KOPT-K1 (cell line): ENCODE data around the gene FBLN1.

Experiments
- H3K27ac ChIP-seq: fragments of 200-600 bp; sonication (generic); 2 replicates; pipeline ENCODE4 v1.5.1; 2016; ENCODE audit warnings: antibody characterized with exemption, mild to moderate bottlenecking, low read depth, low read length; ENCODE audit not compliant: poor library complexity, severe bottlenecking
- H3K36me3 ChIP-seq: fragments of 200-600 bp; sonication (generic); 2 replicates; pipeline ENCODE4 v1.5.1; 2017; ENCODE audit warnings: antibody characterized with exemption, mild to moderate bottlenecking, low read length, moderate library complexity; ENCODE audit not compliant: insufficient read depth
- H3K9me3 ChIP-seq: fragments of 200-600 bp; sonication (generic); 2 replicates; pipeline ENCODE4 v1.5.1; 2017; ENCODE audit warnings: antibody characterized with exemption, low read length, mild to moderate bottlenecking; ENCODE audit not compliant: insufficient read depth, poor library complexity, severe bottlenecking

Gene FBLN1

DNA sequence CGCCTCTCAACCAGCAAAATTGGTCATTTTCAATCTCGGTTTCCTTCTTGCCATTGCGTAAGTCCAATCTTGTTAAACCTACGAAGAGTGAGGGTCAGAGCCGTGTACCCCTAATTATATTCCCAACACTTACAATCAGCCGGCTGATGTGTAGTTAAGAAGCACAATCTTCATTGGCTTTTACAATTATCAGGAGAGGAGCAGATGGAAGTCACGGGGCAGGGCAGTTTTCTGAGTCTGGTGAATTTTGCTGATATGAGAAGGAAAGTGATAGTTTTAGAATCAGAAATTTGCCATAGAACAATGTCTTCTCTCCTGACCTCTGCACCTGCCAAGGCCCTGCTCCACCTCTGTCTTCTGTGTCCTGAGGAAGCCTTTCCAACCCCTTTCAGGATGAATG, 134.0 kb downstream of the FBLN1 start:
- Histone ChIP-seq H3K27ac (no peak overlapping the region), H3K36me3 (no peaks in the 10 kb centered on the region), H3K9me3 (no peaks in the 10 kb centered on the region)

DNA sequence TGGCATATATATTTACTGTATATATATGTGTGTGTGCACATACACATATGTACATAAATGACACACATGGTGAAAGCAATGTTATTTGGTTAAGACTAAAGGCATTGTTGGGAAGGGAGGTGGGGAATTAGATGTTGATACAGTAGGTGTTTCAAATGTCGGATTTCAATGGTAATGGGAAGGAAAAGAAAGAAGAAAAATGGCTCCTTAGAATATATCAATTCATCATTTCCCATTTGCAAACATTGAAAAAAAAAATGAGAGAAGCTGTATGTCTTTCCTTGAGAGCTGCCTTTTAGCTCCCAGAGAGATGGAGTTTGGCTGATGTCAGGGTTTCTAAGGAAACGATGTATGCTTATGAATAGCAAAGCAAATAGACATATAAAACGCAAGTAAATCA, 135.5 kb downstream of the FBLN1 start:
- Histone ChIP-seq H3K36me3 (no peaks in the 10 kb centered on the region), H3K9me3 (no peaks in the 10 kb centered on the region), H3K27ac (no peak overlapping the region)

DNA sequence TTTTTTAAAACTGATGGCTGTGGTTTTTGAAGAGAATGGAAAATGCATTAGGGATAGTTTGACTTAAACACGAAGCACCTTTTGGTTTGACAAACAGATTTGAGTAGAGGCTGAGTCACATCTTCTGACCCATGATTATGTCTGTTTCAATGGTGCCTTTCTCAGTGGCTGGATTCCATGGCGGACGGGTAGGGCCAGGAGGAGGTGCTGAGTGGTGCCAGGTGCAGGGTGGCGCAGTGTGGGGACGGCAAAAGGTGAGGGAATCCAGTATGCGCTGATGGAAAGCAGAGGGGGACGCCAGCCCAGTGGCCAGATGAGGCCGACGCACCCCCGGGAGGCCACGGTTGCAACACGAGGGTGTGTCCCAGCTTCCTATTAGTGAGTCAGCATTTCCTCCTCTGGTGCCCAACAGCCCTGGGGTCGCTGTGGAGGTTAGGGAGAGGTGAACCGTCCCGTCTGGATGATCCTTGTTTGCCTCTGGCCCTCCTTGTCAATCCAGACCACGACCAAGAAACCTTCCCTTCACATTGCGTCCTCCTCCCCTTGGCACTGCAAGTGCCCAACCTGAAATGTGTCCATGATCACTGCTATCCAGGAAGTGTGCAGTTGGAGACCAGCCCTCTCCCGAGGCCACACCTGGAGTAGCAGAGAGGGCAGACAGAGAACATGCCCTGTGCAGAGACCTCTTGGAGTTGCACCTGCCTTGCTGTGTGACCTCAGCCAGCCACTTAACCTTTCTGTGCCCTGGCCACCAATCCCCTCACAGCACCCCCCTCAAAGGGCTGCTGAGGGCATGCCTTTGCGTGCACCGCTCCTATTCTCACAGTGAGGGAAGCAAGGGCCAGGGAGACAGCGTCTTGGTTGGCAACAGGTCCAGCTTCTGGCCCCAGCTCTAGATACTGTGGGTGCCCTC, 136.4 kb downstream of the FBLN1 start:
- Histone ChIP-seq H3K27ac (peak overlapping the region; percentile 59), H3K36me3 (no peaks in the 10 kb centered on the region), H3K9me3 (no peaks in the 10 kb centered on the region)

DNA sequence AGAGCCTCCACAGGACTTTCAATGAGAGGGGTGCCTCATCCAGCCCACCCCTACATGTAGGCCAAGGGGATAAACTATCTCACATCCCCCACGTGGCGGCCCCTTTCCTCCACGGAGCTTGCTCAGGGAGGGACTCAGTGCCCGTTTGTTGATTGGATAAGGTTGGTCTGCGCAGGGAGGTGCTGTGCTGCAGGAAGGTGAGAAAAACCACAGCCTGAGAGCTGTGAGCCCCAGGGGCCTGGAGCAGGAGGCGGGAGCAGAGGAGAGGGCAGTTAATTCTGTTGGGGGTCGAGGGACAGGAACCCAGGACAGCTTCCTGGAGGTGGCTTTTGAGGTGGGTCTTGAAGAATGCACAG, 137.0 kb downstream of the FBLN1 start:
- H3K36me3 ChIP-seq: no peaks in the 10 kb centered on the region
- no peaks in the 10 kb centered on the region for H3K9me3 ChIP-seq
- peak overlapping the region; percentile 59 for H3K27ac ChIP-seq

DNA sequence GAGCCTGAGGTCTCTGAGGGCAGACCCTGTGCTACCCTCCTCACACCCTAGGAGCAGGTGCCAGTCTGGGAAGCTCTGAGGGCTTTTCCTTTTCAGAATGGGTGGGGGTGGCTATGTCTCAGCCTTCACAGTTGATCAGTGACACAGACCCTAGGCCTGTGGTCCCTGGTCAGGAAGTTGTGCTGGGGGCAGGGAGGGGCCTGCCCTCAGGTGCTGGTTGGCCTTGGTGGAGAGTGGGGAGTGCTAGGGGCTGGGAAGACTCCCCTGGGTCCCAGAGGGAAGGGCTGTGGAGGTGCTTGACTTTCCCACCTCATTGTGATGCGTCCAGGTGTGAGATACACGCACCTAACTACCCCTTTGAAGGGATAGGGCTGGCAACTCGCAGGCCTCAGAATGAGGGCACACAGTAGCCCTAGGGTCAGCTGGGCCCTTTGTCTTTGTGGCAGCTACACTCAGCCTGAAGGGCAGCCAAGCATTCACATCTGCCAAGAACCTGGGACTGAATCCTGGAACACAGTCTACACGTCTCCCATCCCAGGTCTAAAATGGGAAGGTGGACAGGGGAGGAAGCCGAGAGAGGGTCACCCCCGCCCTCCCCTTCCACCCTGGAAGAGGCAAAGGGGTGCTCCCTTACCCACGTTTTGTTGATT, 137.7 kb downstream of the FBLN1 start:
- H3K27ac ChIP-seq: peak overlapping the region; percentile 59

DNA sequence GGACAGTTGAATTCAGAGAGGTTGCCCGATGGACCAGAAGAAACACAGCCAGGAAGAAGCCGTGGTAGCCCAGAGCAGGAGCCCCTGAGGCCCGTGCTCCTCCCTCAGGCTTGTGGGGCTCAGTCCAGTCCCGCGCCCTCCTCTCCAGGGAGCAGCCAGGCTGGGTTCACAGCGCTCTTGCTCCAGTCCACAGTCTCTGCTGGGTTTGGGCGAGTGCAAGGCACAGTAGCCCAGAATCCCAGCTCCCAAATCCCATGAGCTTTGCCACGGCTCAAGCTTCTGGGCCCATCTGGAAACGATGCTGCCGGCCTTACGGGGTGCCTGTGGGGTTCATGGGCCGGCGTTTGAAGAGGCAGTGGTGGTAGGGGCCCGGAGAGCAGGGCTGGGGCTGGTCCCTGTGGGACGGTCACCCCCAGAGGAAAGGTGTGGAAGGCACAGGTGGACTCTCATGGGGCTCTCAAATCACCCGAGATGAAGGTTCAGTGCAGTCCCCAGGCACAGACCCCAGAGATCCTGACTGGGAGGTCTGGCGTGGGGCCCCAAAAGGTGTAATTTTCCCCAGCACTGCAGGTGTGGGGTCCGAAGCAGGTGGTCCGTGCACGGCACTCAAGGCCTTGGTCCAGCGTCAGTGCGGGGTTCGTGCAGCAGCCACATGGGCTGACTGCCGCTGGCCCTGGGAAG, 138.4 kb downstream of the FBLN1 start:
- Histone ChIP-seq H3K36me3 (no peaks in the 10 kb centered on the region), H3K9me3 (no peaks in the 10 kb centered on the region), H3K27ac (peak overlapping the region; percentile 59)

More for the DNA sequence above, 137.7 kb downstream of the FBLN1 start:
- no peaks in the 10 kb centered on the region for H3K9me3 ChIP-seq
- H3K36me3 ChIP-seq: no peaks in the 10 kb centered on the region

DNA sequence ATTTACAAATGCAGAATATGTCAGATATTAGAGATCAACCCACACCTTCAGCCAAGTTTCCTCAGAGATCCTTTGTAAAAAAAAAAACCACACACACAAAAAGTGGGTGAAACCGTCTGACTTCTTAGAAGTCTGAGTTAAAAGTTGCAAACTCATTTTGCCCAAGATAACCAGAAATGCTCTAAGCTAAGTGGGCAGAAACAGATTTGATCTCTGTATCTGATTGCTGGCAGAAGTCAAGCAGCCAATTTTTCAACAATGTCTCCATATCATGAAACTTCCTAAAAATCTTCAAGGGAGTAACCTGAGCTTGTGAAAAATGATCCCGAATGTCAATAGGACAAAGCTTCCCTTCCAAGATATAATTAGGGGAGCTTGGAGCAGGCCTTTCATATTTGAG, 140.3 kb downstream of the FBLN1 start:
- no peaks in the 10 kb centered on the region for H3K9me3 ChIP-seq
- no peak overlapping the region for H3K27ac ChIP-seq
- no peaks in the 10 kb centered on the region for H3K36me3 ChIP-seq

DNA sequence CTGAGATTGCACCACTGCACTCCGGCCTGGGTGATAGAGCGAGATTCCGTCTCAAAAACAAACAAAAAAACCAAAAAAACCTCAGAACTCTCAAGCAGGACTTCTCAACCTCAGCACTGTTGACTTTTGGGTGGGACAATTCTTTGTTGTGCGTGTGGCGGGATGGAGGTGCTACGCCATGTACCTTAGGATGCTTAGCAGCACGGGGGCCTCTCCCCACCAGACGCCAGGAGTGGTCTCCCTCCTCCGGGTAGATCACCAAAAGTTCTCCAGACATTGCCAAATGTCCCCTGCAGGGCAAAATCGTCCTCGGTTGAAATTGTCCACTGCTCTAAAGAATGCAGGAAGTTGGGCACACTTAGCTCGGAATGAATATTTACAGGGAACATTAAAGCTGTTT, 142.0 kb downstream of the FBLN1 start:
- no peaks in the 10 kb centered on the region for H3K36me3 ChIP-seq
- H3K27ac ChIP-seq: no peak overlapping the region
- H3K9me3 ChIP-seq: no peaks in the 10 kb centered on the region

DNA sequence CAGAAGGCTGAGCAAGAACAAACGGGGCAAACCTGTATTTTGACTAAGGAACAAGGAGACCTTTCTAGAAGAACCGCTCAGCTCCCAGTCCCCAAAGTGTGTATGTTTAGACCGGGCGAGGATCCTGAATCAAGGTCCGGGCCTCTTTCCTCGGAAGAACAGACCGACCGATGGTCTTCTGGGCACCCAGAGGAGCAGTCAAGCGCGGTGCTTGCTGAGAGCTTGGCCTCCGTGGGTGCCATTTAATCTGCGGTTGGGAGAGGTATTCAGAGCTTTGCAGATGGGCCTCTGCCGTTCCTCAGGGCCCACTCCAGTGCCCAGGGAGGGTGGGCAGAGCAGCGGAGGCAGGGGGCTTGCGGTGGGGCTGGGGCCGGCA, 142.5 kb downstream of the FBLN1 start:
- Histone ChIP-seq H3K36me3 (no peaks in the 10 kb centered on the region), H3K27ac (no peak overlapping the region), H3K9me3 (no peaks in the 10 kb centered on the region)

DNA sequence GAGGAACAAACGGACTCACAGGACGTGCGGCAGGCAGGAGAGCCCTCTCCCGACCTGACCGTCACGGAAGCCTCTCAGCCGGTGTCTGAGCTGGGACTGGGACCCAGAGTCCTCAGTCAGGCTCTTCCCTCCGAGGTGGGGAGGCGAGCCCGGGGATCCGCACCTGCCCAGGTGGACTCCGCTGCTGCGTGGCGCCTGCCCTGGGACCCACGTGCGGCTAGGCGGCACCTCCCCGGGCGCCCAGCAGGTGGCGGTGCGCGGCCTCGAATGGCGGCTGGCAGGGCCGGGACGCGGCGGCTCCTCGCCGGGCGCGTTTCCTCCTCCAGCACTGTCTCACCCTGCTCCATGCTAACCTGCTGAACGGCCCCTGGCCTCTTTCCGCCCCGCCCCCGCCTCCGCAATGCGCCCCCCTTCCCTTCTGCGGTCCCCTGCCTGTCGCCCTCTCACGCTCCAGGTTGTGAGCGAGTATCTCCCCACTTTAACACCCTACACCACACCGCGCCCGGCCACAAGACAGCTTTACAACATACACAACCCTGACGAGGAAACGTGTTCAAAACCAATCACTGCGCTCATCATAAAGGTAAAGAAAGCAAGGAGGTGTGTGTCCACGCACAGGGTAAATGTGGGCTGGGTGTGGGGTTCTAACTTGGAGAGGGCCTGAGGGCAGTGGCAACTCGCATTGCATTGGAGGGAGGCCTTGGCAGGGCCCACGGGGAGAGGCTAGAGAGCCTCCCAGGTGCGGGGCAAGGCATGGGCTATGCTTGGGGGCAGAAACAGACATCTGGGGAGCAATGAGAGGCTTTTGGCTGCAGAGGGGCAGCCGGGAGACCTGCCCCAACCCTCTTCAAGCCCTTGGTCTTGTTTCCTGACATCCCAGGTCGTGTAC, 143.1 kb downstream of the FBLN1 start:
- Histone ChIP-seq H3K9me3 (no peaks in the 10 kb centered on the region), H3K27ac (no peak overlapping the region), H3K36me3 (no peaks in the 10 kb centered on the region)

DNA sequence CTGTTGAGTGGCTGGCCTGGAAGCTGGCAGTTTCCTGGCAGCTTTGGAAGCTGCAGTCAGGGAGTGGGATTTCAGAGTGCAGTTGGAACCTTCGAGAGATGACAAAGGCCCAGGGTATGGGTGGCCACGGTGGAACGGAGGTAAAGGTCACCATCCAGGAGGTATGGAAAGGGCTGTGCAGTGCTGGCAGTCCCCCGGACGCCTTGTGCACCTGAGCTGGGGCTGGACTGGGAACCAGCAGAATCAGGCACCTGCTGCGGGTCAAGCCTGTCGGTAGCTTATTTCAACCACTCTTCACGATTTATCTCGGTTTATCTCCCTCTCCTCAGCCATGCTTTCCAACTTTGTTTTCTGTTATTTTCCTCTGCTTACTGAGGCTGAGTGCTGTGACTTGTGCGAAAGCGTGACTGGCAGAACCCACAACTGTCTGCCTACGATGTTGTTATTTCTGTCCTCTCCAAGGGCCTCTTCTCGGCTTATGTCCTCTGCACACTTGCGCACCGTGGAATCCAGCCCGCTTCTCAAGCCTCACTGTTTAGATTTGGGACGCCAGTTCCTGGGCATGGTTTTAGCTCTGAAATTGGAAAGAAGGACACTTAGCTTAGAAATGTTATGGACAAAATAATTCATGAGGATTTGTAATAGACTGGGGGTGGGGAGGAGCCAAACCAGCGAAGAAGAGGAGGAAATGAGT, 145.0 kb downstream of the FBLN1 start:
- Histone ChIP-seq H3K27ac (no peak overlapping the region), H3K36me3 (no peaks in the 10 kb centered on the region), H3K9me3 (no peaks in the 10 kb centered on the region)

DNA sequence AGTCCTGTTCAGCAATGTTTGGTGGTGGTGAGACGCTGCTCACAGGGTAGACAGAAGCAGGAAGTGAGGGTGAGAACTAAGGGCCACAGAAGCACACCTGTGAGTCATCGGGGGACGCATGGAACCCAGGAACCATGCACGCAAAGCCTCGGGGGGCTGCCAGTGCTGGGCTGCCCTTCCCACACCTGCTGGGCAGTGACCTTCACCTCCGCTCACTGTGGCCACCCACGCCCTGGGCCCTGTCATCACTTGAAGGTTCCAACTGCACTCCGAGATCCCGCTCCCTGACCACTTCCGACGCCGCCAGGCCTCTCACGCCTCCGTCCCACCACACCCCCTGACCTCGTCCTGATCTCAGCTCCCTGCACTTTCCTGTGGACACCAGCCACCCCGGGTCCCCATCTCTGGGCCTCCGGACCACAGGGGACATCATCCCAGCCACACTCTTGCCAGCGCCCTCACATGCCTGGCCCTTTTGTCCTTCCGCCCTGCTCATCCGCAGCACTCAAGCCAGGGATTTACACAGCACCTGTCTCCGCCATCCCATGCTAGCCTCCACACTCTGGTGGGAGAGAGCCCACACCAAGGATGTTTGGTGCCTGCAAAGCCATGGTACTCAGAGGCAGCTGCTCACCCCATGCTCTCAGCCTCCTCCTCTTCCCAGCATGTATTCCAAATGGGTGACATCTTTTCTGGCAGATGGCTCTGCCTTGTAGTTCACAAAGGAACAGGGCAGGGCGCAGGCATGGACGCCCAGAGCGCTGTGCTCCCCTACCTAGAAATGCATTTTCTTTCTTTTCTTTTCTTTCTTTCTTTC, 145.8 kb downstream of the FBLN1 start:
- no peaks in the 10 kb centered on the region for H3K9me3 ChIP-seq
- no peaks in the 10 kb centered on the region for H3K36me3 ChIP-seq
- no peak overlapping the region for H3K27ac ChIP-seq

DNA sequence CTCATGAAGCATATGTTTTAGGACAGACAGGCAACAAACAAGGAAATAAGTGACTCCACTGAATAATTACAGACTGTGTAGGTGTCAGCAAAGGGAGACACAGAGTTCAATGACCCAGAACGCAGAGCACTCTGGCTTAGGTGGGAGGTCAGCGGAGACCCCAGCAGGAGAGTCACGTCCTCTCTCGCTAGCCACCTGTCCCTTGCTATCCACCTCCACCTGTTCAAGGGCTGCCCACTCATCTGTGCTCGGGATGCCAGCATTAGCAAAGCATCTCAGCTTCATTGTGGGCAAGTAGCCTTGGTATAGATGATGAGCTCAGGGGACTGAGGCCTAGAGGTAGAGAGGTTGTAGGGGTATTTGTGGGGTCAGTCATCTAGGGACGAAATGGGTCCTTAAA, 147.1 kb downstream of the FBLN1 start:
- Histone ChIP-seq H3K9me3 (no peaks in the 10 kb centered on the region), H3K36me3 (no peaks in the 10 kb centered on the region), H3K27ac (no peak overlapping the region)

DNA sequence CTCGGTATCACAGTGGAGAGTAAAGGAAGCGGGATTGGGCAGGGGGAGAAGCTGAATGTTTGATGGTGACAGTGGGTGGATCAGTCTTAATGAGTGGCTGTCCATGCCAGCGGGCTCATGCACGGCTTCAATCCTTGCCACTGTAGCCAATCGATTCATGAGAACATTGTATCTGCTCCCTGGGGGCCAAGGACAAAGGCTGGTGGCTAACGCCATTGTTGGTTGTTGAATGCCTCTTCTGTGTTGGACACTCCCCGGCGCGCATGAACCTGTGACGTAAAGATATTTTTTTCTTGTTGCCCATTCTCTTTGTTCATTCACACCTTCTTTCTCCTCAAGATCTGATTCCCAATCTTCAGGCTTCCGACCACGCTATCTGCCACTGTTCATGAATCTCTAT, 148.0 kb downstream of the FBLN1 start:
- Histone ChIP-seq H3K27ac (no peak overlapping the region), H3K9me3 (no peaks in the 10 kb centered on the region), H3K36me3 (no peaks in the 10 kb centered on the region)
